GM06990 (cell line): ENCODE data around the gene TMTC4.
"Not testable (repeated sequence)": the region's sequence is repeated elsewhere in the genome, so short reads cannot be mapped to it uniquely, and the experiment has no call there.

Experiments used
- DNase-seq: peaks from one replicate; pipeline ENCODE4 v3.0.0-alpha.2; 2011; ENCODE audit not compliant: insufficient read length; ENCODE audit errors: extremely low read depth
- H3K27me3 ChIP-seq: replicated peaks from 2 replicates; pipeline ENCODE4 v1.6.0; 2011; ENCODE audit warnings: low read length; ENCODE audit not compliant: control insufficient read depth, insufficient read depth
- H3K36me3 ChIP-seq: 2 replicates; pipeline ENCODE4 v1.5.1; 2011; ENCODE audit warnings: low read length; ENCODE audit not compliant: control insufficient read depth, insufficient read depth
- H3K4me3 ChIP-seq: replicated peaks from 2 replicates; pipeline ENCODE4 v1.5.1; 2011; ENCODE audit warnings: low read depth, mild to moderate bottlenecking, control low read depth, low read length
- CTCF ChIP-seq: IDR thresholded peaks from 2 replicates; pipeline ENCODE4 v1.5.1; 2011; ENCODE audit warnings: low read length, control low read depth, mild to moderate bottlenecking, inconsistent platforms; ENCODE audit not compliant: insufficient read depth, poor library complexity, severe bottlenecking

TMTC4 gene

GRCh38 chr13:100680131-100680530 is 5.5 kb upstream of the TMTC4 start:
- DNase-seq, result no peak
- TF ChIP-seq CTCF, result no peak
- no peak overlapping the region for H3K4me3 ChIP-seq
- H3K27me3 ChIP-seq, result no peaks in the 10 kb centered on the region
- H3K36me3 ChIP-seq, result no peaks in the 10 kb centered on the region

GRCh38 chr13:100677128-100677527 is 2.5 kb upstream of the TMTC4 start:
- H3K36me3 ChIP-seq, DNase-seq, H3K27me3 ChIP-seq, H3K4me3 ChIP-seq: not testable (repeated sequence)

- H3K36me3 ChIP-seq, result no peaks in the 10 kb centered on the region; the same call in 1 of the 2 replicates
- no peaks in the 10 kb centered on the region for H3K27me3 ChIP-seq
- no peak for DNase-seq
- TF ChIP-seq CTCF, result no peak
- peak overlapping the region; percentile 81 for H3K4me3 ChIP-seq
Observed at GRCh38 chr13:100675661-100676129, 1.1 kb upstream of the TMTC4 start.

- H3K36me3 ChIP-seq, result no peaks in the 10 kb centered on the region; the same call in 1 of the 2 replicates
- no peaks in the 10 kb centered on the region for H3K27me3 ChIP-seq
- peak overlapping the region; percentile 81 for H3K4me3 ChIP-seq
- DNase-seq, result peak; percentile 99
- TF ChIP-seq CTCF, result peak; percentile 40
Observed at GRCh38 chr13:100674872-100675660, 471 bp upstream of the TMTC4 start.

- Histone ChIP-seq H3K4me3 (peak overlapping the region; percentile 64), H3K36me3 (no peaks in the 10 kb centered on the region; the same call in 1 of the 2 replicates), H3K27me3 (no peaks in the 10 kb centered on the region)
- no peak for TF ChIP-seq CTCF
- peak; percentile 58 for DNase-seq
Observed at GRCh38 chr13:100673713-100674571, 653 bp downstream of the TMTC4 start.

- TF ChIP-seq CTCF, result no peak
- H3K36me3 ChIP-seq, result no peaks in the 10 kb centered on the region; the same call in 1 of the 2 replicates
- DNase-seq, result no peak
- peak overlapping the region; percentile 64 for H3K4me3 ChIP-seq
- H3K27me3 ChIP-seq, result no peaks in the 10 kb centered on the region
Observed at GRCh38 chr13:100673376-100673712, 1.3 kb downstream of the TMTC4 start.
